Panc1 (cell line): ENCODE measurements around the gene ZNF366.

Source experiments
- POLR2AphosphoS5 ChIP-seq: IDR thresholded peaks from 2 replicates; pipeline ENCODE4 v1.6.1; 2012; ENCODE audit warnings: mild to moderate bottlenecking, low read depth, low read length, moderate library complexity
- SIN3A ChIP-seq: IDR thresholded peaks from 2 replicates; pipeline ENCODE4 v1.6.1; 2012; ENCODE audit warnings: low read depth, mild to moderate bottlenecking, low read length, moderate library complexity, borderline replicate concordance; ENCODE audit not compliant: insufficient read depth
- TCF7L2 ChIP-seq: IDR thresholded peaks from 2 replicates; pipeline ENCODE4 v1.6.1; 2011; ENCODE audit warnings: mild to moderate bottlenecking, low read depth, low read length, inconsistent platforms
- TF ChIP-seq, protein P1 (sequence below): fragments of 450-650 bp; IDR thresholded peaks from 2 replicates; pipeline ENCODE4 v1.5.1; 2017; ENCODE audit warnings: mild to moderate bottlenecking
- TF ChIP-seq, protein P2 (sequence below), 2 experiments: IDR thresholded peaks; 2 replicates each; pipeline ENCODE4 v1.6.1; 2011 to 2012; ENCODE audit warnings: low read depth in 2 of 2, control low read depth in 1 of 2, low read length in 1 of 2, mild to moderate bottlenecking in 1 of 2, moderate library complexity in 1 of 2; ENCODE audit not compliant: insufficient read depth in 1 of 2

DNA sequence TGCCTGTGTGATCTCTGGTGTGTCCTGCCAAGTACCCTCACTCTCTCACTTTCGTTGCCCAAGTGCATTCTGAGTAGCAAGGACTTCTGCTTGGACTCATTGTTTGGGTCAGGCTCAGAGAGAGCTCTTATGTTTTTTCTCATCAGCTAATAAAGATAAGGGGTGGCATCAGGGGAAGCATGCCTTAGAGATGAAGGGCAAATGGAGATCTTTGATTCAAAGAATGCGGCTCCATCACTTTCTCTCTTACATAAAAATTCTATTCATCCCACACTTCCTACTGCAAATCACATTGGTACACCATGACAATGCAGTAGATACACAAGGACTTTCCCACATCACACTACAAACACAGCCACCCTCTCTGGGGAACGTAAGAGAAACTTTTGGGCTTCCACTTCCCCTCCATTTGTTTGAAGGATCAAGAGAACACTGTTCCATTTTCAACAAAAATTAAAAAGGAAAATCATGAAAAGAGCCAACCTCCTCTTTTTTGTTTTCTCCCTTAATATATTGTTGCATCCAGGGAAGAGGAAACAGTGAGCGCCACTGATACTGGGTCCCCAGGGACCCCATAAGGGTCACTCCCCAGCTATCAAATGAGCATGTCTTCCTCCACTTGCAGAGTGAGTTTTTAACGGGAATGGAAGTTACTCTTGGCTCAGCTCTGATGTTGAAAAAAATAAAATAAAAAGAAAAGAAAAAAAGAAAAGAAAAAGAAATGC lies 73.0 kb downstream of the ZNF366 start:
- TF ChIP-seq, protein P1, sequence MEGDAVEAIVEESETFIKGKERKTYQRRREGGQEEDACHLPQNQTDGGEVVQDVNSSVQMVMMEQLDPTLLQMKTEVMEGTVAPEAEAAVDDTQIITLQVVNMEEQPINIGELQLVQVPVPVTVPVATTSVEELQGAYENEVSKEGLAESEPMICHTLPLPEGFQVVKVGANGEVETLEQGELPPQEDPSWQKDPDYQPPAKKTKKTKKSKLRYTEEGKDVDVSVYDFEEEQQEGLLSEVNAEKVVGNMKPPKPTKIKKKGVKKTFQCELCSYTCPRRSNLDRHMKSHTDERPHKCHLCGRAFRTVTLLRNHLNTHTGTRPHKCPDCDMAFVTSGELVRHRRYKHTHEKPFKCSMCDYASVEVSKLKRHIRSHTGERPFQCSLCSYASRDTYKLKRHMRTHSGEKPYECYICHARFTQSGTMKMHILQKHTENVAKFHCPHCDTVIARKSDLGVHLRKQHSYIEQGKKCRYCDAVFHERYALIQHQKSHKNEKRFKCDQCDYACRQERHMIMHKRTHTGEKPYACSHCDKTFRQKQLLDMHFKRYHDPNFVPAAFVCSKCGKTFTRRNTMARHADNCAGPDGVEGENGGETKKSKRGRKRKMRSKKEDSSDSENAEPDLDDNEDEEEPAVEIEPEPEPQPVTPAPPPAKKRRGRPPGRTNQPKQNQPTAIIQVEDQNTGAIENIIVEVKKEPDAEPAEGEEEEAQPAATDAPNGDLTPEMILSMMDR = no peak
- TF ChIP-seq POLR2AphosphoS5 (no peak), TCF7L2 (no peak), SIN3A (no peak)
- TF ChIP-seq, protein P2, sequence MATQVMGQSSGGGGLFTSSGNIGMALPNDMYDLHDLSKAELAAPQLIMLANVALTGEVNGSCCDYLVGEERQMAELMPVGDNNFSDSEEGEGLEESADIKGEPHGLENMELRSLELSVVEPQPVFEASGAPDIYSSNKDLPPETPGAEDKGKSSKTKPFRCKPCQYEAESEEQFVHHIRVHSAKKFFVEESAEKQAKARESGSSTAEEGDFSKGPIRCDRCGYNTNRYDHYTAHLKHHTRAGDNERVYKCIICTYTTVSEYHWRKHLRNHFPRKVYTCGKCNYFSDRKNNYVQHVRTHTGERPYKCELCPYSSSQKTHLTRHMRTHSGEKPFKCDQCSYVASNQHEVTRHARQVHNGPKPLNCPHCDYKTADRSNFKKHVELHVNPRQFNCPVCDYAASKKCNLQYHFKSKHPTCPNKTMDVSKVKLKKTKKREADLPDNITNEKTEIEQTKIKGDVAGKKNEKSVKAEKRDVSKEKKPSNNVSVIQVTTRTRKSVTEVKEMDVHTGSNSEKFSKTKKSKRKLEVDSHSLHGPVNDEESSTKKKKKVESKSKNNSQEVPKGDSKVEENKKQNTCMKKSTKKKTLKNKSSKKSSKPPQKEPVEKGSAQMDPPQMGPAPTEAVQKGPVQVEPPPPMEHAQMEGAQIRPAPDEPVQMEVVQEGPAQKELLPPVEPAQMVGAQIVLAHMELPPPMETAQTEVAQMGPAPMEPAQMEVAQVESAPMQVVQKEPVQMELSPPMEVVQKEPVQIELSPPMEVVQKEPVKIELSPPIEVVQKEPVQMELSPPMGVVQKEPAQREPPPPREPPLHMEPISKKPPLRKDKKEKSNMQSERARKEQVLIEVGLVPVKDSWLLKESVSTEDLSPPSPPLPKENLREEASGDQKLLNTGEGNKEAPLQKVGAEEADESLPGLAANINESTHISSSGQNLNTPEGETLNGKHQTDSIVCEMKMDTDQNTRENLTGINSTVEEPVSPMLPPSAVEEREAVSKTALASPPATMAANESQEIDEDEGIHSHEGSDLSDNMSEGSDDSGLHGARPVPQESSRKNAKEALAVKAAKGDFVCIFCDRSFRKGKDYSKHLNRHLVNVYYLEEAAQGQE (IDR thresholded peaks at IDR 0.05; ENCODE audit: insufficient read depth in 1 of 2, low read depth in 2 of 2, low read length in 1 of 2) = no peak
